HG03432 (cell line): ENCODE data around the gene YIPF5.

ENCODE experiments used
- ATAC-seq: cut with Tn5 transposase; IDR thresholded peaks from one replicate; pipeline ENCODE4 v1.9.1; 2021; ENCODE audit warnings: mild to moderate bottlenecking, moderate library complexity; ENCODE audit not compliant: unreplicated experiment

YIPF5 gene

GRCh38 chr5:144183254-144183889 lies 12.9 kb upstream of the YIPF5 start:
- peak; percentile 22 for ATAC-seq

GRCh38 chr5:144179226-144179625 lies 8.8 kb upstream of the YIPF5 start:
- ATAC-seq = no peak

GRCh38 chr5:144177548-144177947 lies 7.1 kb upstream of the YIPF5 start:
- no peak for ATAC-seq

- no peak for ATAC-seq
These were observed 3.3 kb upstream of the YIPF5 start for GRCh38 chr5:144173766-144174165.

GRCh38 chr5:144169904-144170275 lies 569 bp downstream of the YIPF5 start:
- ATAC-seq = no peak

- no peak for ATAC-seq
These were observed 2.5 kb downstream of the YIPF5 start for GRCh38 chr5:144167998-144168397.

- ATAC-seq = no peak
These were observed 3.8 kb downstream of the YIPF5 start for GRCh38 chr5:144166696-144167095.

- no peak for ATAC-seq
These were observed 7.8 kb downstream of the YIPF5 start for GRCh38 chr5:144162686-144163085.

GRCh38 chr5:144156767-144157171 lies 13.7 kb downstream of the YIPF5 start:
- ATAC-seq = no peak

- no peak for ATAC-seq
These were observed 19.4 kb downstream of the YIPF5 start for GRCh38 chr5:144151026-144151425.

GRCh38 chr5:144144956-144145751 lies 25.3 kb downstream of the YIPF5 start:
- ATAC-seq = no peak

- no peak for ATAC-seq
These were observed 26.8 kb downstream of the YIPF5 start for GRCh38 chr5:144143625-144144024.

- ATAC-seq = no peak
These were observed 27.7 kb downstream of the YIPF5 start for GRCh38 chr5:144142824-144143162.

- ATAC-seq = peak; percentile 98
These were observed 28.2 kb downstream of the YIPF5 start for GRCh38 chr5:144142139-144142823.

GRCh38 chr5:144141585-144141984 lies 28.9 kb downstream of the YIPF5 start:
- peak; percentile 3 for ATAC-seq

- ATAC-seq = no peak
These were observed 30.9 kb downstream of the YIPF5 start for GRCh38 chr5:144139586-144139985.

GRCh38 chr5:144135113-144135762 lies 35.2 kb downstream of the YIPF5 start:
- no peak for ATAC-seq

GRCh38 chr5:144134194-144134826 lies 36.1 kb downstream of the YIPF5 start:
- no peak for ATAC-seq

- no peak for ATAC-seq
These were observed 37.3 kb downstream of the YIPF5 start for GRCh38 chr5:144133050-144133633.

GRCh38 chr5:144131261-144131660 lies 39.2 kb downstream of the YIPF5 start:
- ATAC-seq = no peak

GRCh38 chr5:144130306-144130705 lies 40.2 kb downstream of the YIPF5 start:
- no peak for ATAC-seq
